Choroid plexus epithelial cell (primary cell): Measurements from ENCODE around the gene THBD.

ENCODE experiments used
- DNase-seq: peaks from one replicate; pipeline ENCODE4 v3.0.0-alpha.2; 2010; ENCODE audit warnings: low read depth
- H3K4me3 ChIP-seq: 2 replicates; pipeline ENCODE4 v1.5.1; 2011; ENCODE audit warnings: low read depth, mild to moderate bottlenecking, control low read depth, low read length, moderate library complexity
- CTCF ChIP-seq: conservative IDR thresholded peaks from 2 replicates; pipeline ENCODE4 v1.5.1; 2011; ENCODE audit warnings: low read depth, mild to moderate bottlenecking, control low read depth, inconsistent platforms, low read length, moderate library complexity

THBD gene

GRCh38 chr20:23013429-23013828 is 36.0 kb downstream of the THBD start:
- no peak for TF ChIP-seq CTCF
- DNase-seq, result no peak
- no peak overlapping the region for H3K4me3 ChIP-seq

GRCh38 chr20:23011008-23011721 is 38.3 kb downstream of the THBD start:
- H3K4me3 ChIP-seq, result no peak overlapping the region
- no peak for TF ChIP-seq CTCF
- no peak for DNase-seq

- no peak overlapping the region for H3K4me3 ChIP-seq
- DNase-seq, result no peak
- TF ChIP-seq CTCF, result no peak
Observed at GRCh38 chr20:23010096-23010495, 39.4 kb downstream of the THBD start.

- no peak overlapping the region for H3K4me3 ChIP-seq
- no peak for TF ChIP-seq CTCF
- DNase-seq, result no peak
Observed at GRCh38 chr20:23009636-23010035, 39.8 kb downstream of the THBD start.

- TF ChIP-seq CTCF, result no peak
- DNase-seq, result no peak
- no peak overlapping the region for H3K4me3 ChIP-seq
Observed at GRCh38 chr20:23008667-23009066, 40.8 kb downstream of the THBD start.

- no peak for DNase-seq
- H3K4me3 ChIP-seq, result no peak overlapping the region
- no peak for TF ChIP-seq CTCF
Observed at GRCh38 chr20:23007886-23008655, 41.4 kb downstream of the THBD start.

GRCh38 chr20:23007462-23007861 is 42.0 kb downstream of the THBD start:
- no peak for TF ChIP-seq CTCF
- no peak overlapping the region for H3K4me3 ChIP-seq
- no peak for DNase-seq
